Mesenchymal stem cell (in vitro differentiated cells and primary cell): ENCODE data around the gene CDKN2C.
A peak's percentile ranks its signal among the peaks of the same experiment; 100 is the strongest.

Experiments
- DNase-seq: peaks from one replicate; pipeline ENCODE4 v3.0.0-alpha.2; 2013
- H2AFZ ChIP-seq: one replicate; pipeline ENCODE4 v1.6.1; 2013; ENCODE audit warnings: low read depth, mild to moderate bottlenecking, control low read depth, inconsistent platforms, low read length, moderate library complexity
- H2AK5ac ChIP-seq: 2 replicates; pipeline ENCODE4 v1.6.1; 2013; ENCODE audit warnings: low read length, moderate library complexity, mild to moderate bottlenecking, inconsistent platforms; ENCODE audit not compliant: severe bottlenecking
- H2BK120ac ChIP-seq: one replicate; pipeline ENCODE4 v1.6.1; 2013; ENCODE audit warnings: low read depth, mild to moderate bottlenecking, inconsistent platforms, low read length, moderate library complexity
- H2BK12ac ChIP-seq, 2 experiments: one replicate each; pipeline ENCODE4 v1.6.1; 2013; ENCODE audit warnings: inconsistent platforms in 2 of 2, low read length in 2 of 2, mild to moderate bottlenecking in 2 of 2, moderate library complexity in 2 of 2, control low read depth in 1 of 2
- H2BK15ac ChIP-seq: one replicate; pipeline ENCODE4 v1.6.1; 2013; ENCODE audit warnings: mild to moderate bottlenecking, low read depth, inconsistent platforms; ENCODE audit not compliant: poor library complexity, severe bottlenecking
- H2BK5ac ChIP-seq: 2 replicates; pipeline ENCODE4 v1.6.1; 2013; ENCODE audit warnings: low read depth, mild to moderate bottlenecking, low read length, control low read depth, inconsistent platforms; ENCODE audit not compliant: poor library complexity, severe bottlenecking
- H3K14ac ChIP-seq, 2 experiments: one replicate each; pipeline ENCODE4 v1.6.1; 2013; ENCODE audit warnings: inconsistent platforms in 2 of 2, low read length in 2 of 2, control low read depth in 1 of 2, mild to moderate bottlenecking in 1 of 2, moderate library complexity in 1 of 2
- H3K18ac ChIP-seq, 2 experiments: one replicate each; pipeline ENCODE4 v1.6.1; 2013; ENCODE audit warnings: inconsistent platforms in 2 of 2, low read length in 2 of 2, control low read depth in 1 of 2, low read depth in 1 of 2, mild to moderate bottlenecking in 1 of 2
- H3K23ac ChIP-seq, 2 experiments: one replicate each; pipeline ENCODE4 v1.6.1; 2013; ENCODE audit warnings: inconsistent platforms in 2 of 2, low read length in 2 of 2, mild to moderate bottlenecking in 2 of 2, moderate library complexity in 2 of 2, control low read depth in 1 of 2
- H3K27ac ChIP-seq: 2 replicates; pipeline ENCODE4 v1.5.1; 2013; ENCODE audit warnings: mild to moderate bottlenecking, moderate library complexity, low read length, control low read depth, inconsistent platforms; ENCODE audit not compliant: poor library complexity, severe bottlenecking
- H3K27me3 ChIP-seq, 2 experiments: 2 replicates each; pipeline versions ENCODE4 v1.6.1 to v1.7.0; 2013; ENCODE audit warnings: low read length in 2 of 2, mild to moderate bottlenecking in 2 of 2, moderate library complexity in 2 of 2, control low read depth in 1 of 2, inconsistent platforms in 1 of 2; ENCODE audit not compliant: control insufficient read depth in 1 of 2, insufficient read depth in 1 of 2
- H3K36me3 ChIP-seq, 2 experiments: 2 replicates each; pipeline versions ENCODE4 v1.6.1 to v1.7.0; 2013; ENCODE audit warnings: low read length in 2 of 2, control low read depth in 1 of 2, inconsistent platforms in 1 of 2, low read depth in 1 of 2, mild to moderate bottlenecking in 1 of 2; ENCODE audit not compliant: insufficient read depth in 2 of 2, control insufficient read depth in 1 of 2
- H3K4ac ChIP-seq, 2 experiments: one replicate each; pipeline ENCODE4 v1.6.1; 2013; ENCODE audit warnings: inconsistent platforms in 2 of 2, low read length in 2 of 2, mild to moderate bottlenecking in 2 of 2, moderate library complexity in 2 of 2, control low read depth in 1 of 2, low read depth in 1 of 2
- H3K4me1 ChIP-seq: 2 replicates; pipeline ENCODE4 v1.6.1; 2013; ENCODE audit warnings: low read depth, low read length, control low read depth; ENCODE audit not compliant: control insufficient read depth, insufficient read depth
- H3K4me2 ChIP-seq: 2 replicates; pipeline ENCODE4 v1.6.1; 2013; ENCODE audit warnings: low read length, mild to moderate bottlenecking, inconsistent platforms; ENCODE audit not compliant: poor library complexity, severe bottlenecking
- H3K4me3 ChIP-seq, 2 experiments: 2 replicates each; pipeline versions ENCODE4 v1.5.1 to v1.7.0; 2013; ENCODE audit warnings: low read length in 2 of 2, mild to moderate bottlenecking in 2 of 2, control low read depth in 1 of 2, low read depth in 1 of 2; ENCODE audit not compliant: insufficient read depth in 1 of 2
- H3K79me1 ChIP-seq: replicated peaks from 2 replicates; pipeline ENCODE4 v1.6.1; 2013; ENCODE audit warnings: mild to moderate bottlenecking, control low read depth, low read length, inconsistent platforms; ENCODE audit not compliant: poor library complexity, severe bottlenecking
- H3K9ac ChIP-seq: 2 replicates; pipeline ENCODE4 v1.7.0; 2013; ENCODE audit warnings: mild to moderate bottlenecking, low read length, moderate library complexity
- H3K9me3 ChIP-seq: 2 replicates; pipeline ENCODE4 v1.7.0; 2013; ENCODE audit warnings: mild to moderate bottlenecking, low read length; ENCODE audit not compliant: control insufficient read depth
- H4K8ac ChIP-seq: one replicate; pipeline ENCODE4 v1.6.1; 2013; ENCODE audit warnings: inconsistent platforms, mild to moderate bottlenecking, low read length, moderate library complexity
- H4K91ac ChIP-seq: one replicate; pipeline ENCODE4 v1.6.1; 2013; ENCODE audit warnings: mild to moderate bottlenecking, low read length, inconsistent platforms
- WGBS: methylation state at CpG from one replicate; pipeline ENCODE4 v1.1.7; 2013; ENCODE audit warnings: mixed read lengths; 5-methylcytosine and 5-hydroxymethylcytosine counted together

CDKN2C gene

GRCh38 chr1:50968821-50969610, 1.0 kb upstream of the CDKN2C start:
- under 1% methylated on average over 51 of the region's 65 CpGs for WGBS
- peaks cover 1% of the 10 kb centered on the region for H3K4me1 ChIP-seq
- H3K4me2 ChIP-seq = peak overlapping the region; percentile 99
- H3K79me1 ChIP-seq = peaks cover 3% of the 10 kb centered on the region
- peak overlapping the region; percentile 17 for H3K27ac ChIP-seq
- H2AK5ac ChIP-seq = no peak overlapping the region
- H3K18ac ChIP-seq = peak overlapping the region in 1 of 2 experiments; percentile 18
- no peaks in the 10 kb centered on the region for H3K27me3 ChIP-seq
- no peak overlapping the region for H2BK5ac ChIP-seq
- H2AFZ ChIP-seq = peak overlapping the region; percentile 39
- peak; percentile 60 for DNase-seq
- H2BK120ac ChIP-seq = no peak overlapping the region
- peak overlapping the region in 1 of 2 experiments; percentile 94 for H3K23ac ChIP-seq
- no peak overlapping the region for H3K4ac ChIP-seq
- H3K14ac ChIP-seq = no peak overlapping the region
- H2BK15ac ChIP-seq = no peak overlapping the region
- peak overlapping the region; percentile 64 to 92 for H3K4me3 ChIP-seq
- no peaks in the 10 kb centered on the region for H3K9me3 ChIP-seq
- H3K36me3 ChIP-seq = no peaks in the 10 kb centered on the region
- no peak overlapping the region for H2BK12ac ChIP-seq
- peak overlapping the region; percentile 7 for H4K8ac ChIP-seq
- H4K91ac ChIP-seq = peak overlapping the region; percentile 1
- H3K9ac ChIP-seq = peak overlapping the region; percentile 89

GRCh38 chr1:50970509-50970887, 453 bp downstream of the CDKN2C start:
- WGBS = 0% methylated on average over 1 of the region's 6 CpGs
- no peak for DNase-seq
- Histone ChIP-seq H2BK5ac (no peak overlapping the region), H2BK12ac (no peak overlapping the region), H3K4me3 (peak overlapping the region in 1 of 2 experiments; percentile 92), H3K79me1 (peaks cover 3% of the 10 kb centered on the region), H3K4ac (no peak overlapping the region), H3K18ac (no peak overlapping the region), H3K27me3 (no peaks in the 10 kb centered on the region), H2AFZ (no peak overlapping the region), H3K9me3 (no peaks in the 10 kb centered on the region), H3K14ac (no peak overlapping the region), H3K23ac (no peak overlapping the region), H4K91ac (no peak overlapping the region), H3K36me3 (no peaks in the 10 kb centered on the region), H2BK15ac (no peak overlapping the region), H3K4me2 (peak overlapping the region; percentile 99), H2BK120ac (no peak overlapping the region), H4K8ac (no peak overlapping the region), H2AK5ac (no peak overlapping the region), H3K9ac (peak overlapping the region; percentile 89), H3K27ac (no peak overlapping the region), H3K4me1 (peaks cover 1% of the 10 kb centered on the region)

GRCh38 chr1:50970931-50971582, 1.0 kb downstream of the CDKN2C start:
- WGBS = 25% methylated on average over 2 of the region's 7 CpGs

DNA sequence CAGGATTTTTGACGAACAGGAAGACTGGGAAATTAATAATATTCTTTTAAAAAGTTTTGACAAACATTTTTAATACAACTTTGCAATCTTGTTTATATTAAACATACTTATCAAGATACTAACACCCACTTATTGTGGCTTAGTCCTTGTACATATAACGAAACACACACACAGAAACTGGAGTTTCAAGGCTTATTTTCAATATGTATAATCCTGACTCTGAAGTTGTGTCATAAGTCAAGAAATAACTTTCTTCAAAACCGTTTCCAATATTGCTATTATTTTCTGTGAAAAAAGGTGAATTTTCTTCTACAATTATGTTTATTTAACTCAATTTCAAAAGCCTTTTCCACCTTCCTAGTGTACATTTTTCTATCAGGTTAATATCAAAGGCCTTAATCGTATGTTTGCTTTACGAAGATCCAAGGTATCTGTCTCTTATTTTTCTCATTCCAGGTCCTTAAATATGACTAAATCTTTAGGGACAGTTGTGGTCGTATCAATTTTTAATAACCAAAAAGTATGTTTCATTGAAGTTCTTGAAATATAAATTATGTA, 1.8 kb downstream of the CDKN2C start:
- Histone ChIP-seq H3K9me3 (no peaks in the 10 kb centered on the region), H4K91ac (no peak overlapping the region), H2AK5ac (no peak overlapping the region), H4K8ac (no peak overlapping the region), H3K18ac (no peak overlapping the region), H2BK120ac (no peak overlapping the region), H3K27ac (no peak overlapping the region), H3K4me2 (no peak overlapping the region), H3K36me3 (no peaks in the 10 kb centered on the region), H3K9ac (peak overlapping the region; percentile 89), H3K4me1 (peaks cover 4% of the 10 kb centered on the region), H3K4ac (no peak overlapping the region), H2BK12ac (no peak overlapping the region), H2BK15ac (no peak overlapping the region), H3K23ac (no peak overlapping the region), H2AFZ (no peak overlapping the region), H3K4me3 (peak overlapping the region in 1 of 2 experiments; percentile 92), H2BK5ac (no peak overlapping the region), H3K14ac (no peak overlapping the region), H3K79me1 (peaks cover 3% of the 10 kb centered on the region), H3K27me3 (peaks cover 0 to 4% of the 10 kb centered on the region in 2 experiments)
- no peak for DNase-seq
- 100% methylated on average over 2 of the region's 6 CpGs for WGBS

More at GRCh38 chr1:50970931-50971582, 1.0 kb downstream of the CDKN2C start:
- Histone ChIP-seq H2BK12ac (no peak overlapping the region), H3K4me3 (peak overlapping the region in 1 of 2 experiments; percentile 92), H3K36me3 (no peaks in the 10 kb centered on the region), H3K4ac (no peak overlapping the region), H2BK15ac (no peak overlapping the region), H4K91ac (no peak overlapping the region), H3K23ac (no peak overlapping the region), H2AK5ac (no peak overlapping the region), H3K79me1 (peaks cover 3% of the 10 kb centered on the region), H4K8ac (no peak overlapping the region), H3K18ac (no peak overlapping the region), H3K4me2 (peak overlapping the region; percentile 99), H3K9me3 (no peaks in the 10 kb centered on the region), H3K14ac (no peak overlapping the region), H2BK5ac (no peak overlapping the region), H3K27me3 (no peaks in the 10 kb centered on the region), H3K27ac (no peak overlapping the region), H3K9ac (peak overlapping the region; percentile 89), H3K4me1 (peaks cover 1% of the 10 kb centered on the region), H2BK120ac (no peak overlapping the region), H2AFZ (no peak overlapping the region)
- DNase-seq = peak; percentile 15
